WTC11 (cell line): ENCODE results near the gene ADAP1. TPM values are rescaled to one million over a fixed set of nuclear protein-coding genes. Genes with fewer than 3 reads are reported as not detected.

Experiments used
- ATAC-seq: fragments of 200-7000 bp; cut with Tn5 transposase; 2 replicates; pipeline ENCODE4 v1.10.0; 2021; ENCODE audit warnings: mild to moderate bottlenecking, moderate library complexity
- CTCF ChIA-PET: fragments of 300-600 bp; sonication (Branson Sonifier 250); formaldehyde crosslinking; loops from one replicate; lab custom pipeline; 2021; ENCODE audit warnings: antibody characterized with exemption; lab: Charles Lee
- POLR2A ChIA-PET: fragments of 350-600 bp; sonication (Branson Sonifier 250); formaldehyde crosslinking; loops from one replicate; lab custom pipeline; 2021; ENCODE audit warnings: antibody characterized with exemption; lab: Charles Lee
- DNase-seq: peaks from one replicate; pipeline ENCODE4 v3.0.0; 2021; ENCODE audit warnings: low spot score
- H3K27ac Mint-ChIP-seq: 2 replicates; pipeline ENCODE4 v1.8.0; 2021; ENCODE audit warnings: mixed read lengths
- H3K27me3 Mint-ChIP-seq: 2 replicates; pipeline ENCODE4 v1.8.0; 2021; ENCODE audit warnings: low read depth, mild to moderate bottlenecking, moderate library complexity, mixed read lengths
- H3K36me3 Mint-ChIP-seq: 2 replicates; pipeline ENCODE4 v1.8.0; 2021; ENCODE audit warnings: mixed read lengths
- H3K4me1 Mint-ChIP-seq: 2 replicates; pipeline ENCODE4 v1.8.0; 2022; ENCODE audit warnings: mixed read lengths
- H3K4me3 Mint-ChIP-seq: 2 replicates; pipeline ENCODE4 v1.8.0; 2021; ENCODE audit warnings: mild to moderate bottlenecking, moderate library complexity, mixed read lengths
- H3K9me3 Mint-ChIP-seq: 2 replicates; pipeline ENCODE4 v1.8.0; 2021; ENCODE audit warnings: mixed read lengths
- ATF2 ChIP-seq: sonication (generic); formaldehyde crosslinking; IDR thresholded peaks from 2 replicates; pipeline ENCODE4 v1.8.1; 2022; ENCODE audit warnings: low read depth, missing genetic modification reagents, borderline replicate concordance
- CREM ChIP-seq: sonication (generic); formaldehyde crosslinking; IDR thresholded peaks from 2 replicates; pipeline ENCODE4 v1.8.1; 2022; ENCODE audit warnings: mild to moderate bottlenecking, missing genetic modification reagents, moderate library complexity
- CTCF ChIP-seq: fragments of 200-600 bp; IDR thresholded peaks from 2 replicates; pipeline ENCODE4 v1.8.0; 2022; ENCODE audit warnings: antibody characterized with exemption
- EMX1 ChIP-seq: fragments of 250-450 bp; sonication (Bioruptor Pico); IDR thresholded peaks from 2 replicates; pipeline ENCODE4 v1.8.0; 2021; ENCODE audit warnings: mild to moderate bottlenecking
- ERG ChIP-seq: fragments of 250-450 bp; sonication (Bioruptor Pico); IDR thresholded peaks from 2 replicates; pipeline ENCODE4 v1.8.0; 2021; ENCODE audit warnings: mild to moderate bottlenecking
- FOXP1 ChIP-seq: sonication (generic); formaldehyde crosslinking; IDR thresholded peaks from 2 replicates; pipeline ENCODE4 v1.8.0; 2022; ENCODE audit warnings: missing genetic modification reagents, mild to moderate bottlenecking, moderate library complexity, borderline replicate concordance
- FOXP4 ChIP-seq: sonication (generic); formaldehyde crosslinking; IDR thresholded peaks from 2 replicates; pipeline ENCODE4 v1.8.0; 2022; ENCODE audit warnings: mild to moderate bottlenecking, missing genetic modification reagents
- HMGA2 ChIP-seq: fragments of 250-450 bp; sonication (Bioruptor Pico); IDR thresholded peaks from 2 replicates; pipeline ENCODE4 v1.4.0; 2021; ENCODE audit warnings: mild to moderate bottlenecking, moderate library complexity
- MAX ChIP-seq: sonication (generic); formaldehyde crosslinking; IDR thresholded peaks from 2 replicates; pipeline ENCODE4 v1.8.0; 2022; ENCODE audit warnings: mild to moderate bottlenecking, missing genetic modification reagents
- PREB ChIP-seq: sonication (generic); formaldehyde crosslinking; IDR thresholded peaks from 2 replicates; pipeline ENCODE4 v1.8.1; 2022; ENCODE audit warnings: mild to moderate bottlenecking, missing genetic modification reagents, moderate library complexity, borderline replicate concordance
- RORB ChIP-seq: fragments of 250-450 bp; sonication (Bioruptor Pico); IDR thresholded peaks from 2 replicates; pipeline ENCODE4 v1.9.0; 2021; ENCODE audit warnings: mild to moderate bottlenecking
- SOX15 ChIP-seq: fragments of 250-450 bp; sonication (Bioruptor Pico); IDR thresholded peaks from 2 replicates; pipeline ENCODE4 v1.9.0; 2021; ENCODE audit warnings: mild to moderate bottlenecking
- STAT6 ChIP-seq: sonication (generic); formaldehyde crosslinking; conservative IDR thresholded peaks from 2 replicates; pipeline ENCODE4 v1.8.1; 2023; ENCODE audit warnings: mild to moderate bottlenecking, low read depth, missing genetic modification reagents, moderate library complexity
- TEAD1 ChIP-seq: sonication (generic); formaldehyde crosslinking; IDR thresholded peaks from 2 replicates; pipeline ENCODE4 v1.8.0; 2022; ENCODE audit warnings: mild to moderate bottlenecking, missing genetic modification reagents
- TP53 ChIP-seq: sonication (generic); formaldehyde crosslinking; IDR thresholded peaks from 2 replicates; pipeline ENCODE4 v1.8.1; 2023; ENCODE audit warnings: mild to moderate bottlenecking, missing genetic modification reagents
- ZNF263 ChIP-seq: sonication (generic); formaldehyde crosslinking; IDR thresholded peaks from 2 replicates; pipeline ENCODE4 v1.8.1; 2022; ENCODE audit warnings: low read depth, mild to moderate bottlenecking, moderate library complexity, missing genetic modification reagents
- ZNF396 ChIP-seq: fragments of 250-450 bp; sonication (Bioruptor Pico); IDR thresholded peaks from 2 replicates; pipeline ENCODE4 v1.8.0; 2021; ENCODE audit warnings: mild to moderate bottlenecking, moderate library complexity, borderline replicate concordance
- ZNF425 ChIP-seq: fragments of 250-450 bp; sonication (Bioruptor Pico); conservative IDR thresholded peaks from 2 replicates; pipeline ENCODE4 v1.9.0; 2021; ENCODE audit warnings: mild to moderate bottlenecking
- total RNA-seq: library from RNA; stranded (reverse); gene quantifications from 3 replicates; pipeline ENCODE4 v1.2.3, GENCODE V29; 2021

Gene ADAP1
- total RNA-seq, 1 experiment from 2014 or later: 4.3 TPM

GRCh38 chr7:934469-935163 is 19.9 kb downstream of the ADAP1 start:
- Mint-ChIP-seq H3K27ac (no peak overlapping the region), H3K36me3 (no peaks in the 10 kb centered on the region), H3K4me3 (no peak overlapping the region), H3K9me3 (no peaks in the 10 kb centered on the region), H3K27me3 (peaks cover 3% of the 10 kb centered on the region; the same call in 1 of the 2 replicates), H3K4me1 (no peaks in the 10 kb centered on the region)
- ATAC-seq: no peak; the same call in 1 of the 2 replicates
- peak; percentile 9 for DNase-seq
- ChIA-PET CTCF (interaction anchor here (0.6 kb wide), 1 partner anchor 447 kb away, joined by 7 read pairs; no protein-coding TSS in a partner anchor), POLR2A (no interaction called here)
- TF ChIP-seq SOX15 (CRISPR knock-in tag) (no peak), RORB (CRISPR knock-in tag) (no peak), FOXP1 (0 out of 2 replicates have a peak, but pooled peaks have one; percentile 23), ERG (CRISPR knock-in tag) (no peak), MAX (no peak), ZNF263 (CRISPR knock-in tag) (0 out of 2 replicates have a peak, but pooled peaks have one; percentile 27), EMX1 (CRISPR knock-in tag) (no peak)
- TF ChIP-seq, all 79 proteins: peak for 2

GRCh38 chr7:932651-932975 is 21.9 kb downstream of the ADAP1 start:
- DNase-seq (peak; percentile 8), ATAC-seq (no peak)
- Mint-ChIP-seq H3K27me3 (peaks cover 3% of the 10 kb centered on the region; the same call in 1 of the 2 replicates), H3K4me3 (no peak overlapping the region), H3K27ac (no peak overlapping the region), H3K4me1 (no peaks in the 10 kb centered on the region), H3K9me3 (no peaks in the 10 kb centered on the region), H3K36me3 (no peaks in the 10 kb centered on the region)
- POLR2A ChIA-PET: no interaction called here
- CTCF ChIA-PET: no interaction called here
- TF ChIP-seq CTCF (no peak), ZNF396 (CRISPR knock-in tag) (no peak), ZNF425 (no peak), TEAD1 (CRISPR knock-in tag) (no peak), RORB (CRISPR knock-in tag) (no peak), FOXP4 (CRISPR knock-in tag) (no peak), TP53 (CRISPR knock-in tag) (no peak), CREM (CRISPR knock-in tag) (no peak), STAT6 (CRISPR knock-in tag) (no peak), ATF2 (no peak), HMGA2 (CRISPR knock-in tag) (no peak), PREB (no peak)
